Measurements from ENCODE around the gene LRCH1. TPM values are rescaled to one million over a fixed set of nuclear protein-coding genes. Genes with fewer than 3 reads are reported as not detected.

LRCH1 gene
- total and polyA plus RNA-seq, 10 of the 15 experiments (the other 5 are each of a cell fraction or from before 2014, with no cell fraction given): 5.3 to 48.9 (median 14.4) TPM

DNA sequence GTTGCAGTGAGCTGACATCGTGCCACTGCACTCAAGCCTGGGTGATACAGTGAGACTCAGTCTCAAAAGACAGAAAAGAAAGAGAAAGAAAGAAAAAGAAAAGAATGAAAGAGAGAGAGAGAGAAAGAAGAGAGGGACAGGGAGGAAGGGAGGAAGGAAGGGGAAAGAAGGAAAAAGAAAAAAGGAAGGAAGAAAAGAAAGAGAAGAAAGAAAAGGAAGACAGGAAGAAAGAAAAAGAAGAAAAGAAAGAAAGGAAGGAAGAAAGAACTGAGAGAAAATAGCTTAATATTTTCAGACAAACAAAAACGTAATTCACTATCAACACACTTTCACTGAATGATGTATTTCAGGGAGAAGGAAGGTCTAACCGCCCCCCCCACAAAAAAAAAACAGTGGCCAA lies 204.7 kb downstream of the LRCH1 start (continued):
- TF ChIP-seq, protein P1, sequence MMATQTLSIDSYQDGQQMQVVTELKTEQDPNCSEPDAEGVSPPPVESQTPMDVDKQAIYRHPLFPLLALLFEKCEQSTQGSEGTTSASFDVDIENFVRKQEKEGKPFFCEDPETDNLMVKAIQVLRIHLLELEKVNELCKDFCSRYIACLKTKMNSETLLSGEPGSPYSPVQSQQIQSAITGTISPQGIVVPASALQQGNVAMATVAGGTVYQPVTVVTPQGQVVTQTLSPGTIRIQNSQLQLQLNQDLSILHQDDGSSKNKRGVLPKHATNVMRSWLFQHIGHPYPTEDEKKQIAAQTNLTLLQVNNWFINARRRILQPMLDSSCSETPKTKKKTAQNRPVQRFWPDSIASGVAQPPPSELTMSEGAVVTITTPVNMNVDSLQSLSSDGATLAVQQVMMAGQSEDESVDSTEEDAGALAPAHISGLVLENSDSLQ (IDR thresholded peaks at IDR 0.05): no peak
- no peak for TF ChIP-seq ZNF24 (IDR thresholded peaks at IDR 0.05)
- no peak for TF ChIP-seq NR2F1 (conservative IDR thresholded peaks at IDR 0.05)
- TF ChIP-seq GATAD2B (conservative IDR thresholded peaks at IDR 0.05; ENCODE audit: low read depth): no peak
- no peak for TF ChIP-seq PAX5 (IDR thresholded peaks at IDR 0.05; ENCODE audit: borderline replicate concordance, low read depth, low read length)
- TF ChIP-seq YBX1 (IDR thresholded peaks at IDR 0.05): no peak
- TF ChIP-seq NBN (IDR thresholded peaks at IDR 0.05): no peak
- no peak for TF ChIP-seq MLLT1 (IDR thresholded peaks at IDR 0.05)

- no peak overlapping the region for H3K27ac ChIP-seq (ENCODE audit: control insufficient read depth, insufficient read depth)
- ChIA-PET RAD21 (ENCODE audit: unreplicated experiment) (no interaction called here), SMC1A (ENCODE audit: uncharacterized antibody, unreplicated experiment) (no interaction called here), POLR2A (interaction anchor here (0.6 kb wide), 1 partner anchor 197 kb away, joined by 5 read pairs; no protein-coding TSS in a partner anchor), CTCF (no interaction called here)
- DNase-seq (ENCODE audit: low read depth, low spot score) (no peak), FAIRE-seq (no peak), ATAC-seq (no peak)
- H3K36me3 ChIP-seq (ENCODE audit: control insufficient read depth in 2 of 2, insufficient read depth in 2 of 2, low read length in 1 of 2): no peaks in the 10 kb centered on the region
- in situ Hi-C loops (cut with MboI) (no loop called here), intact Hi-C loops (cut with micrococcal nuclease; ENCODE audit: unreplicated experiment) (loop anchor here (5.0 kb wide), 1 partner anchor 1012 kb away; no protein-coding TSS in a partner anchor)
- no peaks in the 10 kb centered on the region for H3K27me3 ChIP-seq (replicated peaks in 1 of 2; ENCODE audit: control insufficient read depth in 2 of 2, insufficient read depth in 2 of 2, low read length in 1 of 2)
- no peak overlapping the region for H3K4me3 ChIP-seq
- no peaks in the 10 kb centered on the region for H4K20me1 ChIP-seq (ENCODE audit: control insufficient read depth, insufficient read depth)
- no peaks in the 10 kb centered on the region for H3K79me2 ChIP-seq (ENCODE audit: control insufficient read depth, insufficient read depth, low read length)
- no TSS peak for BruUV-seq (replicated peaks)
- H3K4me1 ChIP-seq (ENCODE audit: control insufficient read depth, insufficient read depth, low read length): no peaks in the 10 kb centered on the region
- no peaks in the 10 kb centered on the region for H3K9me3 ChIP-seq (replicated peaks; ENCODE audit: control insufficient read depth, insufficient read depth, low read length)
- 0% methylated on average over 2 of the region's 2 CpGs for whole genome bisulfite sequencing (ENCODE audit: insufficient coverage, insufficient replicate concordance, low lambda C conversion rate, missing lambda C conversion rate)
- no peak overlapping the region for H2AFZ ChIP-seq (ENCODE audit: control insufficient read depth, low read depth, low read length)
- no peak overlapping the region for H3K9ac ChIP-seq (ENCODE audit: control insufficient read depth, insufficient read depth, low read length)
- no peak overlapping the region for H3K4me2 ChIP-seq (ENCODE audit: control insufficient read depth, insufficient read depth)
- TF ChIP-seq USF1 (IDR thresholded peaks at IDR 0.05; ENCODE audit: borderline replicate concordance, extremely low read length, insufficient read depth, low read depth, low read length) (no peak), ZZZ3 (IDR thresholded peaks at IDR 0.05; ENCODE audit: control insufficient read depth, insufficient read length, low read depth) (no peak)
- TF ChIP-seq, protein P2, sequence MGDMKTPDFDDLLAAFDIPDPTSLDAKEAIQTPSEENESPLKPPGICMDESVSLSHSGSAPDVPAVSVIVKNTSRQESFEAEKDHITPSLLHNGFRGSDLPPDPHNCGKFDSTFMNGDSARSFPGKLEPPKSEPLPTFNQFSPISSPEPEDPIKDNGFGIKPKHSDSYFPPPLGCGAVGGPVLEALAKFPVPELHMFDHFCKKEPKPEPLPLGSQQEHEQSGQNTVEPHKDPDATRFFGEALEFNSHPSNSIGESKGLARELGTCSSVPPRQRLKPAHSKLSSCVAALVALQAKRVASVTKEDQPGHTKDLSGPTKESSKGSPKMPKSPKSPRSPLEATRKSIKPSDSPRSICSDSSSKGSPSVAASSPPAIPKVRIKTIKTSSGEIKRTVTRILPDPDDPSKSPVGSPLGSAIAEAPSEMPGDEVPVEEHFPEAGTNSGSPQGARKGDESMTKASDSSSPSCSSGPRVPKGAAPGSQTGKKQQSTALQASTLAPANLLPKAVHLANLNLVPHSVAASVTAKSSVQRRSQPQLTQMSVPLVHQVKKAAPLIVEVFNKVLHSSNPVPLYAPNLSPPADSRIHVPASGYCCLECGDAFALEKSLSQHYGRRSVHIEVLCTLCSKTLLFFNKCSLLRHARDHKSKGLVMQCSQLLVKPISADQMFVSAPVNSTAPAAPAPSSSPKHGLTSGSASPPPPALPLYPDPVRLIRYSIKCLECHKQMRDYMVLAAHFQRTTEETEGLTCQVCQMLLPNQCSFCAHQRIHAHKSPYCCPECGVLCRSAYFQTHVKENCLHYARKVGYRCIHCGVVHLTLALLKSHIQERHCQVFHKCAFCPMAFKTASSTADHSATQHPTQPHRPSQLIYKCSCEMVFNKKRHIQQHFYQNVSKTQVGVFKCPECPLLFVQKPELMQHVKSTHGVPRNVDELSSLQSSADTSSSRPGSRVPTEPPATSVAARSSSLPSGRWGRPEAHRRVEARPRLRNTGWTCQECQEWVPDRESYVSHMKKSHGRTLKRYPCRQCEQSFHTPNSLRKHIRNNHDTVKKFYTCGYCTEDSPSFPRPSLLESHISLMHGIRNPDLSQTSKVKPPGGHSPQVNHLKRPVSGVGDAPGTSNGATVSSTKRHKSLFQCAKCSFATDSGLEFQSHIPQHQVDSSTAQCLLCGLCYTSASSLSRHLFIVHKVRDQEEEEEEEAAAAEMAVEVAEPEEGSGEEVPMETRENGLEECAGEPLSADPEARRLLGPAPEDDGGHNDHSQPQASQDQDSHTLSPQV (IDR thresholded peaks at IDR 0.05): no peak
- TF ChIP-seq, protein P3, sequence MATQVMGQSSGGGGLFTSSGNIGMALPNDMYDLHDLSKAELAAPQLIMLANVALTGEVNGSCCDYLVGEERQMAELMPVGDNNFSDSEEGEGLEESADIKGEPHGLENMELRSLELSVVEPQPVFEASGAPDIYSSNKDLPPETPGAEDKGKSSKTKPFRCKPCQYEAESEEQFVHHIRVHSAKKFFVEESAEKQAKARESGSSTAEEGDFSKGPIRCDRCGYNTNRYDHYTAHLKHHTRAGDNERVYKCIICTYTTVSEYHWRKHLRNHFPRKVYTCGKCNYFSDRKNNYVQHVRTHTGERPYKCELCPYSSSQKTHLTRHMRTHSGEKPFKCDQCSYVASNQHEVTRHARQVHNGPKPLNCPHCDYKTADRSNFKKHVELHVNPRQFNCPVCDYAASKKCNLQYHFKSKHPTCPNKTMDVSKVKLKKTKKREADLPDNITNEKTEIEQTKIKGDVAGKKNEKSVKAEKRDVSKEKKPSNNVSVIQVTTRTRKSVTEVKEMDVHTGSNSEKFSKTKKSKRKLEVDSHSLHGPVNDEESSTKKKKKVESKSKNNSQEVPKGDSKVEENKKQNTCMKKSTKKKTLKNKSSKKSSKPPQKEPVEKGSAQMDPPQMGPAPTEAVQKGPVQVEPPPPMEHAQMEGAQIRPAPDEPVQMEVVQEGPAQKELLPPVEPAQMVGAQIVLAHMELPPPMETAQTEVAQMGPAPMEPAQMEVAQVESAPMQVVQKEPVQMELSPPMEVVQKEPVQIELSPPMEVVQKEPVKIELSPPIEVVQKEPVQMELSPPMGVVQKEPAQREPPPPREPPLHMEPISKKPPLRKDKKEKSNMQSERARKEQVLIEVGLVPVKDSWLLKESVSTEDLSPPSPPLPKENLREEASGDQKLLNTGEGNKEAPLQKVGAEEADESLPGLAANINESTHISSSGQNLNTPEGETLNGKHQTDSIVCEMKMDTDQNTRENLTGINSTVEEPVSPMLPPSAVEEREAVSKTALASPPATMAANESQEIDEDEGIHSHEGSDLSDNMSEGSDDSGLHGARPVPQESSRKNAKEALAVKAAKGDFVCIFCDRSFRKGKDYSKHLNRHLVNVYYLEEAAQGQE (IDR thresholded peaks at IDR 0.05; ENCODE audit: low read depth, low read length): no peak
Observed at GRCh38 chr13:46759846-46760245, 206.9 kb downstream of the LRCH1 start.

All from GM12878 (cell line).